ENCODE data around the gene FAM174C. TPM values are rescaled to one million over a fixed set of nuclear protein-coding genes. Genes with fewer than 3 reads are reported as not detected.
"Not testable (repeated sequence)": the region's sequence is repeated elsewhere in the genome, so short reads cannot be mapped to it uniquely, and the experiment has no call there.

FAM174C gene
- polyA plus RNA-seq, 1 experiment: 16.6 TPM

DNA sequence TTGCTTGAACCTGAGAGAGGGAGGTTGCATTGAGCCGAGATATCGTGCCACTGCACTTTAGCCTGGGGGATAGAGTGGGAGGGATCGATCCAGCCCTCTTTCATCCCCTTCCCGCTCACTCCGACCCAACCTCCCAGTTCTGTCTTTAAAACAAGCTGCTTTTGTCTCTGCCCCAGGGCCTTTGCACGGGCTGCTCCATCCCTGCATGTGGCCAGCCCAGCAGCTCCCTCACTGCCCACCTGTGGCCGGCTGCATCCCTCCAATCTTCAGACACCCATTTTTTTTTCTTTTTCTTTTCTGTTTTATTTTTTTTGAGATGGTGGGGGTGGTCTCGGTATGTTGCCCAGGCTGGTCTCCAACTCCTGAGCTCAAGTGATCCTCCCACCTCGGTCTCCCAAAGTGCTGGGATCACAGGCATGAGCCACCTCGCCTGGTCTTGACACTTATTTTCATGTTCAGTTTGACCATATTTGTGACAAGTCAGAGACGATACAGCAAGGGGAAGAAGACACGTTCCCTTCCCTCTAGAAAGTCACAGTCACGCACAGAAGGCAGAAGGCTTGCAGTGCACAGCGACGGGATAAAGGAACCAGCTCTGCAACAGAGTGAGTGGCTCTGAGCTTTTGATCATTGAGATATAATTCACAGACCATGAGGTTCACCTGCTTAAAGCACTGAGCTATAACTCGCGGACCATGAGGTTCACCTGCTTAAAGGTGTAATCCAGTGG is 42.1 kb downstream of the FAM174C start:
- CTCF ChIA-PET: interaction anchor here (1.9 kb wide), 1 partner anchor 26 kb away, joined by 8 read pairs; no protein-coding TSS in a partner anchor

DNA sequence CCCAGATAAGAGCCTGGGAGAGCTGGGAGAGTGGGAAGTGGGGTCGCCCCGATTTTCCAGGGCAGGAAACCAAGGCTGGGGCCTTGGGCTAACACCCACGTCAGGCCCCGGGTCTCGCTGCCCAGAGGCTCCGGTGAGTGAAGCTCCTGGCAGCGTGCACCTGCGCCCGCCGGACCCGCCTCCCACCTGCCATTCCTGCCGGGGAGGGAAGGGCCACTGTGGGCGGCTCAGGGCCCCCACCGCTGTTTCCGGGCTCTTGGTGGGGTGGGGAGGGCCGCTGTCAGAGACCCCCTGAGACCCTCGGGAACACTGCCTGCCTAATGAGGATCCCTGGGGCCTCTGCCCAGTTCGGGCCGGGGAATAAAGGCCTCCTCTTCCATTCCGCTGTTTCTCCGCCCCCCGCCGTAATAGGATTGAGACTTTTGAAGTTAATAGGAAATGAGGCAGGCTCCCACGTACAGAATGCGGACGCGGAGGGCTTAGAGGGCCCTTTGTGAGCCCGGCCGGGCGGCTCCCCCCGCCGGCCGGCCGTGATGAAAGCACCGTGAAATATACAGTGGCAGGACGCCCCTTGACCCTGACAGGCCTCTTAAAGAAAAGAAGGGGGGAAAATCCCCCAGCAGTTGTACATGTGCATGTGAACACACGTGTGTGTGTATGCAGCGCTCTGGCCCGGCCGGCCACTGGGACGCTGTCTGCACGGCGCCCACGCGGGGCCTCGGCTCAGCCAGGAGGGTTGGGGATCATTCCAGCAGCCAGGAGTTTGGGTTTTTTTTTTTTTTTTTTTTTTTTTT is 43.5 kb downstream of the FAM174C start:
- no peak for DNase-seq (ENCODE audit: low read depth, low spot score)
- CTCF ChIA-PET: no interaction called here
- Histone ChIP-seq H3K9me3 (ENCODE audit: control insufficient read depth, insufficient read depth, low read length) (no peaks in the 10 kb centered on the region; the same call in 1 of the 2 replicates), H3K27ac (ENCODE audit: low read depth, low read length) (no peak overlapping the region), H3K4me3 (ENCODE audit: low read depth, low read length) (no peak overlapping the region), H3K27me3 (ENCODE audit: control insufficient read depth, insufficient read depth, low read length) (peaks cover 31% of the 10 kb centered on the region)
- POLR2A ChIA-PET: interaction anchor here (0.6 kb wide), 1 partner anchor 270 kb away, joined by 4 read pairs; no protein-coding TSS in a partner anchor
- TF ChIP-seq, protein P1, sequence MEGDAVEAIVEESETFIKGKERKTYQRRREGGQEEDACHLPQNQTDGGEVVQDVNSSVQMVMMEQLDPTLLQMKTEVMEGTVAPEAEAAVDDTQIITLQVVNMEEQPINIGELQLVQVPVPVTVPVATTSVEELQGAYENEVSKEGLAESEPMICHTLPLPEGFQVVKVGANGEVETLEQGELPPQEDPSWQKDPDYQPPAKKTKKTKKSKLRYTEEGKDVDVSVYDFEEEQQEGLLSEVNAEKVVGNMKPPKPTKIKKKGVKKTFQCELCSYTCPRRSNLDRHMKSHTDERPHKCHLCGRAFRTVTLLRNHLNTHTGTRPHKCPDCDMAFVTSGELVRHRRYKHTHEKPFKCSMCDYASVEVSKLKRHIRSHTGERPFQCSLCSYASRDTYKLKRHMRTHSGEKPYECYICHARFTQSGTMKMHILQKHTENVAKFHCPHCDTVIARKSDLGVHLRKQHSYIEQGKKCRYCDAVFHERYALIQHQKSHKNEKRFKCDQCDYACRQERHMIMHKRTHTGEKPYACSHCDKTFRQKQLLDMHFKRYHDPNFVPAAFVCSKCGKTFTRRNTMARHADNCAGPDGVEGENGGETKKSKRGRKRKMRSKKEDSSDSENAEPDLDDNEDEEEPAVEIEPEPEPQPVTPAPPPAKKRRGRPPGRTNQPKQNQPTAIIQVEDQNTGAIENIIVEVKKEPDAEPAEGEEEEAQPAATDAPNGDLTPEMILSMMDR (IDR thresholded peaks at IDR 0.05; ENCODE audit: low read depth, low read length): no peak

More for the DNA sequence above, 42.1 kb downstream of the FAM174C start:
- H3K9me3 ChIP-seq (ENCODE audit: control insufficient read depth, insufficient read depth, low read length): no peaks in the 10 kb centered on the region; the same call in 1 of the 2 replicates
- POLR2A ChIA-PET: no interaction called here
- no peak overlapping the region for H3K4me3 ChIP-seq (ENCODE audit: low read depth, low read length)
- H3K27ac ChIP-seq (ENCODE audit: low read depth, low read length): no peak overlapping the region
- TF ChIP-seq, protein P1 (IDR thresholded peaks at IDR 0.05; ENCODE audit: low read depth, low read length): no peak
- DNase-seq (ENCODE audit: low read depth, low spot score): no peak
- H3K27me3 ChIP-seq (ENCODE audit: control insufficient read depth, insufficient read depth, low read length): peaks cover 31% of the 10 kb centered on the region

DNA sequence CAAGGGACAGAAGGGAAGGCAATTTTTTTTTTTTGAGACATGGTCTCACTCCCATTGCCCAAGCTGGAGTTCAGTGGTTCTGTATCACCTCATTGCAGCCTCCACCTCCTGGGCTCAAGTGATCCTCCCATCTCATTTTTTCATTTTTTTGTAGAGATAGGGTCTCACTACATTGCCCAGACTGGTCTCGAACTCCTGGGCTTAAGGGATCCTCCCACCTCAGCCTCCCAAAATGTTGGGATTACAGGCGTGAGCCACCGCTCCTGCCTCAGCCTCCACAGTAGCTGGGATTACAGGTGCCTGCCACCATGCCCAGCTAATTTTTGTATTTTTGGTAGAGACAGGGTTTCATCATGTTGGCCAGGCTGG is 44.9 kb downstream of the FAM174C start:
- CTCF ChIA-PET: not testable (repeated sequence)

DNA sequence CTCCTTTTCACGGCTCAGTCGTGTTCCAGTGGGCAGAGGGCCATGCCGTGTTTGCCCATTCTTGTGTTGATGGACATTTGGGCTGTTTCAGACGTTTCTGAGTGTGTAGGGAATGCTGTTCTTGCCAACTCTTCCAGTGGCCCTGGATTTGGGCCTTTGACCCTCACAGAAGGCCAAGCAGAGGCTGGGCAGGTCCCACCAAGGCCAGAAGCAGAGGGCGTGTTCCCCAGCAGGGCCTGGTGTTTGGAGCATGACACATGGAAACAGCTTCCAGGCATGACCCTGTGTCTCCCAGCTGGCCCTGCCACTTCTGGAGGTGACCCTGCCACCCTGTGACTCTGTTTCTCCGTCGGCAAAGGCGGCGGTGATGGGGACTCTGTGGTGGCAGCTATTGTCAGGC is 46.2 kb downstream of the FAM174C start:
- ChIA-PET POLR2A (no interaction called here), CTCF (interaction anchor here (0.6 kb wide), 1 partner anchor 115 kb away, joined by 3 read pairs; no protein-coding TSS in a partner anchor)
- no peak for DNase-seq (ENCODE audit: low read depth, low spot score)
- Histone ChIP-seq H3K4me3 (ENCODE audit: low read depth, low read length) (no peak overlapping the region), H3K9me3 (ENCODE audit: control insufficient read depth, insufficient read depth, low read length) (no peaks in the 10 kb centered on the region; the same call in 1 of the 2 replicates), H3K27me3 (ENCODE audit: control insufficient read depth, insufficient read depth, low read length) (peaks cover 20% of the 10 kb centered on the region), H3K27ac (ENCODE audit: low read depth, low read length) (no peak overlapping the region)
- TF ChIP-seq, protein P1 (IDR thresholded peaks at IDR 0.05; ENCODE audit: low read depth, low read length): no peak

More for the DNA sequence above, 44.9 kb downstream of the FAM174C start:
- DNase-seq (ENCODE audit: low read depth, low spot score); H3K9me3 ChIP-seq (ENCODE audit: control insufficient read depth, insufficient read depth, low read length); H3K27ac ChIP-seq (ENCODE audit: low read depth, low read length); H3K4me3 ChIP-seq (ENCODE audit: low read depth, low read length): not testable (repeated sequence)
- peaks cover 30% of the 10 kb centered on the region for H3K27me3 ChIP-seq (ENCODE audit: control insufficient read depth, insufficient read depth, low read length)
- POLR2A ChIA-PET: interaction anchor here (0.6 kb wide), 1 partner anchor 57 kb away, joined by 3 read pairs; no protein-coding TSS in a partner anchor

DNA sequence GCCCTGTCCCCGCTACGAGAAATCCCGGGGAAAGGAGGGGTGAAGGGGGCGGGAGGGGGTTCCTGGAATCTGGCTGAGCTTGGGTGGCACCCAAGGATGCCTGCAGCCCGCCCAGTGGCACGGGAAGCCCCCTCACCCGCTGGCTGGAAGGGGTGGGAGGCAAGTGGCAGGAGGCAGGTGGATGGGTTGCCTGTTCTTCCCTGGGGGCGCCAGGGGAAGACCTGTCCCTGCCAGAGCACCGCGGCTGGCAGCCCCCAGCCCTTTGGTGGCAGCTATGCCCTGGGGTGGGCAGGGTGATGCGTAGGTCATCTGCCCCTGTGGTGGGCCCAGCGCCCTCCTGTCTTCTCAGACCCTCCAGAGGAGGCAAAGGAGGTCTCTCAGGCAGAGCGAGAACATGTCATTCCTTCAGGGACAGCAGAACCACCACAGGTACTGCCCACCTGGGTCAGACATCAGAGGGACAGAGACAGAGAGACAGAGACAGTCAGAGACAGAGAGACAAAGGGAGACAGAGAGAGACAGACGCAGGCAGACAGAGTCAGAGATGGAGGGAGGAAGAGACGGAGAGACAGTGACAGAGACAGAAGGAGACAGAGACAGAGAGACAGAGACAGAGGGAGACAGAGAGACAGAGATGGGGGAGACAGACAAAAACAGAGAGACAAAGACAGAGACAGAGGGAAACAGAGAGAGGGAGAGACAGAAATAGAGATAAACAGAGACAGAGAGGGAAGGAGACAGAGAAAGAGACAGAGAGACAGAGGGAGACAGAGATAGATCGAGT is 47.1 kb downstream of the FAM174C start:
- ChIA-PET CTCF (no interaction called here), POLR2A (no interaction called here)
- Histone ChIP-seq H3K9me3 (ENCODE audit: control insufficient read depth, insufficient read depth, low read length) (no peaks in the 10 kb centered on the region; the same call in 1 of the 2 replicates), H3K4me3 (ENCODE audit: low read depth, low read length) (no peak overlapping the region), H3K27ac (ENCODE audit: low read depth, low read length) (no peak overlapping the region), H3K27me3 (ENCODE audit: control insufficient read depth, insufficient read depth, low read length) (peaks cover 16% of the 10 kb centered on the region)
- TF ChIP-seq, protein P1 (IDR thresholded peaks at IDR 0.05; ENCODE audit: low read depth, low read length): no peak
- DNase-seq (ENCODE audit: low read depth, low spot score): no peak
